HG03060 (cell line): ENCODE results near the gene ZNF503.

Experiments used
- ATAC-seq: cut with Tn5 transposase; IDR thresholded peaks from one replicate; pipeline ENCODE4 v1.9.1; 2021; ENCODE audit warnings: low read depth, moderate number of reproducible peaks; ENCODE audit not compliant: unreplicated experiment

The ZNF503 gene

GRCh38 chr10:75431180-75432111 lies 29.9 kb upstream of the ZNF503 start, which contains the start of gene LRMDA:
Gene LRMDA (plus strand): TSS chr10:75431624.
- ATAC-seq, result no peak

GRCh38 chr10:75430000-75430763 lies 28.6 kb upstream of the ZNF503 start:
- no peak for ATAC-seq

GRCh38 chr10:75429159-75429827 lies 27.7 kb upstream of the ZNF503 start:
- no peak for ATAC-seq

DNA sequence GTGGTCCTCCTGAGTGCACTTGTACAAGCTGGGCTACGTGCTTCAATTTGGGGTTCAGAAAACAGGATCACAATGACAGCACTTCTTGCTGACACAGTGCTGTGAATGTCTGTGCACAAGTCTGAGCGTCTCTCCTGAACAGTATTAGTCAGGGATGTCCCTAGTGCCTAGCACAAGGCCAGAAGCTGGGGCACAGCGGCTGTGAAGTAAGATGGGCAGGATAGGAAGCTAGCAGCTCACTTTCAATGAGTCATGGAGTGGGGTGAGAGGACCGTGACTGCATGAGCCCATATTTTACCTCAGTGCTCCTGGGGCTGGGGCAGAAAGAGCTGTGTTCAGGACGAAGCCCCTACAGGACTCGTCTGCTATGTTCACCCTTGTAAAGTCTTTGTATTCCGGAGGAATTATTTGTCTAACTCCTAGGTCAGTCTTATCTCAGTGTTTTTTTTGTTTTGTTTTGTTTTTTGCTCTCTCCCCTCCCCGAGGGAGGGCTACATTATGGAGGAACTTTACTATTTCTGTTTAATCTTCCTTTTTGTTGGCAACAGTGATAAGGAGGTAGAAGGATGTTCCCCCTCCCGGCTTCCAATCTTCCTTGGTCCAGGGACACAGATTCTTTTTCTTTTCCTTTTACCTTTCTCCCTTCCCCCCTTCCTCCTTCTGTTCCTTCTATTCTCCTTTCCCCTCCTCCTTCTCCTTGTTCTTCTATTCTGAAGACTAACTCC lies 27.0 kb upstream of the ZNF503 start:
- ATAC-seq, result no peak

DNA sequence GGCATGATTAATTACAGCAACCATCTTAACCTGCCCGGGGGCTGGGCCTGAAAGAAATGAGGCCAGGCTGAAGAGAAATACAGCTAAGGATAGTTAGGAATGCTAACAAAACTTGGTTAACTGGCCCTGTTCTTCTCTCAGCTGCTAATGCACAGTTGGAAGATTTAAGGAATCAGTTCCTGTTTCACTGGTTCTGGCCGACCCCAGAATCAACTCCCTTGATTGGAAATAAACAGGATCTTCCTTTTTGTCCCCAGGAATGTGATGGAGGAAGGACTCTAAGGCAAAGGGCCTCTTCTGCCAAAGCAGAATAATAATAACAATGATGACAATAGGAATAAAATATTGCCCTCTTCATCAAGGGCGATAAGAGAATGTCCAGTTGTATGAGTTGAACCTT lies 26.4 kb upstream of the ZNF503 start:
- ATAC-seq, result no peak

DNA sequence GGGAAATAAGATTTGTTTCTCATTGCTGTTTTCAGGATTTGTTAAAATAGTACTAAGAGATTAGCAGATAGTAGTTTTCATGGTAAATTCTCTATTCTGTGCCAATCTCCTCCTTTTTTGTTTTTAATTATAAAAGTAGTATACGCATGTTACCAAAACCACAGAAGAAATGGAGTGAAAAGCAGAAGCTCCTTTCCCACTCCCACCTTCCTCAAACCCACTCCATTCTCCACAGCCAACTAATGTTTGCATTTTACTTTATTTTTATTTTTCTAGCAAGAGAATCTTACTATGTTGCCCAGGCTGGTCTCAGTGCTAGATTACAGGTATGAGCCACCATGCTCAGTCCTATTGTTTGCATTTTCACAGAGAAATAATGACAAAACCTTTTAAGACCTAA lies 25.3 kb upstream of the ZNF503 start:
- ATAC-seq, result no peak

- no peak for ATAC-seq
These were observed 23.9 kb upstream of the ZNF503 start for GRCh38 chr10:75425291-75426079.

- no peak for ATAC-seq
These were observed 23.0 kb upstream of the ZNF503 start for GRCh38 chr10:75424571-75424970.

DNA sequence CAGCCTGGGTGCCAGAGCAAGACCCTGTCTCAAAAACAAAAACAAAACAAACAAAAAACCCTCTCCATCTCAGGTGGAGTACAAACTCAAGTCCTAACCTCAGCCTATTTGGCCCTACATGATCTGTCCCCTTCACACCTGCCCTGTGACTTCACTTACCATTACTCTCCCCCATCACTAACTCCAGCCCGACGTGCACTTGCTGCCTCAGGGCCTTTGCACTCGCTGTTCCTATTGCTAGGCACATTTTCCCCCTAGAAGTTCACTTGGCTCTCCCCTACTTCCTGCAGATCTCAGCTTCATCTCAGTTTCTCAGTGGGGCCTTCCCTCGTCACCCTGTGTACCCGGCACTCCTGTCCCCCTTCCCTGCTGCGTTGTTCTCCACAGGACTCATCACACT lies 21.3 kb upstream of the ZNF503 start:
- ATAC-seq, result no peak

DNA sequence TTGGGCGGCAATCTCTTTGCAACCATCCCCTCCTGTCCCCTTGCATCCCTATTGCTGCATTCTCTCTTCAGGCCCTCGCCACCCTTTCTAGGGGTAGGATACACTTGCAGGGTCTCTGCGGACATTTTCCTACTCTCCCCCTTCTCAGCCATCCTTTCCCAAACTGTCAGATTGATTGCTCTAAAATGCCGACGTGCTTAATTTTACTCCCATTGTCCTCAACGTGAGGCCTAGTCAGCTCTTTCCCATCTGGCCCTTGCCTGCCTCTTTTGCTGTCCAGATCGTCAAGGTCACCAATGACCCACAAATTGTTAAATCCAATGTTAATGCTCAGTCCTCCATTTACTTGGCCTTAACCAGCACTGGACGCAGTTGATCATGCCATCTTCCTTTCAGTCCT lies 17.1 kb upstream of the ZNF503 start:
- ATAC-seq, result no peak

GRCh38 chr10:75418293-75418692 lies 16.7 kb upstream of the ZNF503 start:
- ATAC-seq, result no peak

DNA sequence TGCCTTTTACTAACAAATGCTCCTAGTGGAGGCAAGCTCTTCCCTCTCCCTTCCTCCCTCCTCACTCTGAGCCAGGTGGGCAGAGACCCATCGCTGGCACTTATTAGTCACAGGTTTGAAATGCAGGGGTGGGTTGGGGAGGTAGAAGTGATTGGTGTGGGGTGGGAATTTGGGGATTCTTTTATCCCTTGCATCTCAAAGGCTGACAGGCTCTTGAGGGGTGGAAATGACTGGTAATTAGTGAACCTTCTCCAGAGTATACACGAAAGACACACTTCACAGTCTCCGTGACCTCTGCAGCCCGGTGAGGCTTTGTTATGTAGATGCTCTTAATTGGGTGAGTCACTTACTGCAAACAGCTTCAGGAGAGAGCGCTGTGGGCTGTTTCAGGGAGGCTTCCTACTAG lies 16.0 kb upstream of the ZNF503 start:
- ATAC-seq, result no peak

GRCh38 chr10:75414527-75414926 lies 13.0 kb upstream of the ZNF503 start:
- no peak for ATAC-seq

DNA sequence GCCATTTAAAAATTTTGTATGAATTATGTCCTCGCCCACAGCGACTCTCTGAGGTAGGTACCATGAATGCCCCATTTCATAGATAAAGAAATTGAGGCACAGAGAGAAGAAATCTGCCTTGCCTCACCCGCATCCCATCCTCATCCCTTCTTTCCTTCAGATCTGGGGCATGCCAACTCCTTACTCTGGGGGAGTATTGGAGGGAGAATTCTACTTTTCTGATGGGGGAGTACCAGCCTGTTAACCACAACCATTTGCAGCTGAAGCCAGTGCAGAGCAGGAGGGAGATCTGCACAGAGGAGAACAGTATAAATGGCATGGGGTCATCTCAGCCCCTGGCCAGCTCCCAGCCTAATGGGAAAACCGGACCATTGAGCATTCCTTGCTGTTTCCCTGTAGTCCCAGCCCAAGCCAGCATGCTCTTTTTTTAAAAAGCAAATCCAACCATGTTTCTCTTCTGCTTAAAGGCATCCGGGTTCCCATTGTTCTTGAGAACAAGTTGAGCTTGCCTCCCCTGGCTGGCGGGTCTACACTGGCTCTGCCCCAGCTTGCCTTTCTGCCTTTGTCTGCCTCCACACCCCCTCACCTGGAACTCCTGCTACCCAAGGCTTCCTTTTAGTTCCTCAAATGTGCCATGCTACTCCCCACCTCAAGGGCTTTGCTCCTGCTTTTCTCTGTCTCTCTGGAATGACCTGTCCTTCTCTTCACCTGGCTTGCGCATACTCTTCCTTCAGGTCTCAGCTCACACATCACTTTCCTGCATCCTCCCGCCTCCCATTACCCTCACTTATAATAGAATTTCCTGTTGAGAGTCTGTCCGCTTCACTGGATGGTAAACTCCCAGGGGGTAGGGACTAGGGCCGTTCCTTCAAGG lies 8.8 kb upstream of the ZNF503 start:
- ATAC-seq, result no peak

DNA sequence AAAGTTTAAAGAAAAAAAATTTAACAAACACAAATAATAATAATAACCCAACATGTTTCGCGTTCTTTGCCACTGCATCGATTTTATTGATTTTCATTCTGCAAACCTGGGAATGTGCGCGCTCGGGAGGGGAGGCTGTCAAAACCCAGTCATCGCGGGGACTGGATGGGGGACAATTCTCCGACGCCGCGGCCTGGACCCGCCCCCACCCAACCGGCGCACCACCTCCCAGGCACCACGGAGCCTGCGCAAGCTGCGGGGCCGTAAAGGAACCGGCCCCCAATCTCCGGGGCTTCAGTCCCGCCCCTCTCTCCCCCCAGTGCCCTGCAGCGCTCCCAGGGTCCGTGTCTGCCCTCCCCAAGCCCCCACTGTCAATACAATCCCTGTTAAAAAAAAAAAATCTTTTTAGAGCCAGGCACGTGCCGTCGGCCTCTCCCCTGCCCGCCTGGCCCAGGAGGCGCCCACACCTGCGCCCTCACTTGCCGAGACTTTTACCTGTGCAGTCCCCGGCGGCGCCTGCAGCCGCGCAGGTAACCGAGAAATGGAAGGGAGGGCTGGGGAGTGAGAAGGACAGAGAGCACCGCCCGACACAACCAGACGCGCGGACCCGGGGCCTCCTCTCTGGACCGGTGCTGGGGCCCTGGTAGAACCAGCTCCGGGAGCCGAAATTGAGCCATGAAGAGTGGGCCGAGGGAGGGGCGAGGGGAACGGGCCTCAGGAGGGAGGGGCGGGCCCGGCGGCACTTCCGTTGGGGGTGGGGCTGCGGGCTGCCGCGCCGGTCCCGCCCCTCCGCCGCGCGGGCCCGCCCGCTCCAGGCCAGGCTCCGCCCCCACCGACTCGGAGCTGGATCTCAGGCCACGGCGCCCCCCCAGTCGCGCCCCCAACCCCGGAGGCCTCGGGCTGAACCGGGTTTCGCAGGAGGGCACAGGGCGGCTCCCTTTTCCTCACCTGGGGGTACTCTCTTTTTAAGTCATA lies 7.6 kb upstream of the ZNF503 start:
- no peak for ATAC-seq

- no peak for ATAC-seq
These were observed 6.9 kb upstream of the ZNF503 start for GRCh38 chr10:75408509-75408875.

DNA sequence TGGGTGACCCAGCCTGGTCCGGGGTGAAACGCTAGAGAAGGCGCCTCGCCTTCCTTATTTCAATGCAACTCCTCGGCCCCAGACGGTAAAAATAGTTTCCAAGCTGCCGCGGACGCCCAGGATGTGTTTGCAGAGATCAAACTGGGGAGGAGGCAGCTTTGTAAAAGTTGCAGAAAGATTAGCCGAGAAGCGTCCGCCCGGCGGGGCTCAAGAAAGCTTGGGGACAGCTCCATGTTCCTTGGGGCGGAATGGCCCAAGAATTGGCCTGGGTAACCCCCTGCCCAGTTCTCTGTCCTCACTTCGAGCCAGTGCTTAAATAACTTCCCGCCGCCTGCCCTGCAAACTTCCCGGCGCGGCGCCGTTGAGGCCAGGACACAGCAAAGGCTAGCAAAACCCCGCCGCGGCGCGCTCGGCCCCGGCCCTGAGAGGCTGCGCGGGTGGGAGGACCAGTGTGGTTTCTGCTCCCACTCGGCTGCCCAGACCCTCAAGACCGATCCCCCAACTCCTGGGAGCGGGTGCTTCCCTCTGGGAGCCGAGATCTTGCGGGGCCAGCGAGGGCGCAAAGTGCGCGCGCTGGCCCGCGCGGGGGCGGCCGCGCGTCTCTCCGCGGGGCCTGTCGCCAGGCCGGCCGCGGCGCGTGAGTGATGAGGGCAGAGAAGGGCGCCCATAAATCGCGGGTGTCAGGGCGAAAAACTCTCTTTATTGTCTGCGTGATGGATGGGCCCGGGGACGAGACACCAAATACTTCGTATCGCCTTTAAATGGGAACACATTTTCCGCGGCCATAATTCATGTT lies 6.3 kb upstream of the ZNF503 start:
- ATAC-seq, result no peak
